Activated T-helper 1 cell treated with anti-CD3 and anti-CD28 coated beads, Interleukin-2, amount 50 U/mL, for 16 hours (primary cell): ENCODE measurements around the gene SDHAF2.
A peak's percentile ranks its signal among the peaks of the same experiment; 100 is the strongest.
"Not testable (repeated sequence)": the region's sequence is repeated elsewhere in the genome, so short reads cannot be mapped to it uniquely, and the experiment has no call there.

Source experiments
- DNase-seq, 2 donors: peaks; one replicate each; pipeline ENCODE4 v3.0.0-alpha.2; 2020; ENCODE audit warnings: low read depth in 1 of 2, low spot score in 1 of 2

Gene SDHAF2

GRCh38 chr11:61425367-61426131, 4.4 kb upstream of the SDHAF2 start:
- DNase-seq = no peak

- peak; percentile 20 to 65 for DNase-seq
Measured at GRCh38 chr11:61429346-61429690, 606 bp upstream of the SDHAF2 start.

- not testable (repeated sequence) for DNase-seq
Measured at GRCh38 chr11:61430839-61431238, 915 bp downstream of the SDHAF2 start.

- DNase-seq = no peak
Measured at GRCh38 chr11:61437496-61437895, 7.6 kb downstream of the SDHAF2 start.

GRCh38 chr11:61439615-61440014, 9.7 kb downstream of the SDHAF2 start:
- DNase-seq = no peak

- DNase-seq = no peak
Measured at GRCh38 chr11:61442616-61443015, 12.7 kb downstream of the SDHAF2 start.

GRCh38 chr11:61445516-61445915, 15.6 kb downstream of the SDHAF2 start:
- DNase-seq = no peak

GRCh38 chr11:61446211-61446651, 16.3 kb downstream of the SDHAF2 start:
- peak; percentile 19 to 36 for DNase-seq

- no peak for DNase-seq
Measured at GRCh38 chr11:61447601-61448551, 18.0 kb downstream of the SDHAF2 start.

GRCh38 chr11:61448552-61448927, 18.6 kb downstream of the SDHAF2 start:
- DNase-seq = no peak

GRCh38 chr11:61452825-61453224, 22.9 kb downstream of the SDHAF2 start:
- no peak for DNase-seq

- no peak for DNase-seq
Measured at GRCh38 chr11:61453695-61454094, 23.8 kb downstream of the SDHAF2 start.

GRCh38 chr11:61454520-61454919, 24.6 kb downstream of the SDHAF2 start:
- no peak for DNase-seq

- no peak for DNase-seq
Measured at GRCh38 chr11:61460474-61460881, 30.6 kb downstream of the SDHAF2 start.

GRCh38 chr11:61460986-61461385, 31.1 kb downstream of the SDHAF2 start:
- no peak for DNase-seq

- not testable (repeated sequence) for DNase-seq
Measured at GRCh38 chr11:61467602-61468001, 37.7 kb downstream of the SDHAF2 start.

GRCh38 chr11:61468002-61468401, 38.1 kb downstream of the SDHAF2 start:
- no peak for DNase-seq

GRCh38 chr11:61472282-61472681, 42.4 kb downstream of the SDHAF2 start:
- DNase-seq = no peak

- DNase-seq = no peak
Measured at GRCh38 chr11:61472868-61473267, 42.9 kb downstream of the SDHAF2 start.

GRCh38 chr11:61473370-61474012, 43.6 kb downstream of the SDHAF2 start:
- DNase-seq = no peak

- no peak for DNase-seq
Measured at GRCh38 chr11:61474013-61474643, 44.2 kb downstream of the SDHAF2 start.
